ENCODE results near the gene TRMU.
"Not testable (repeated sequence)": the region's sequence is repeated elsewhere in the genome, so short reads cannot be mapped to it uniquely, and the experiment has no call there.

Gene TRMU

GRCh38 chr22:46390652-46391301 lies 55.3 kb downstream of the TRMU start:
- peak; percentile 43 for DNase-seq

- no peak for DNase-seq
Measured at GRCh38 chr22:46391486-46392136, 56.1 kb downstream of the TRMU start.

GRCh38 chr22:46392137-46392844 lies 56.8 kb downstream of the TRMU start:
- no peak for DNase-seq

GRCh38 chr22:46393873-46394272 lies 58.4 kb downstream of the TRMU start:
- no peak for DNase-seq

- DNase-seq: no peak
Measured at GRCh38 chr22:46394622-46395021, 59.1 kb downstream of the TRMU start.

GRCh38 chr22:46395145-46395544 lies 59.6 kb downstream of the TRMU start:
- DNase-seq: no peak

- not testable (repeated sequence) for DNase-seq
Measured at GRCh38 chr22:46397049-46397448, 61.5 kb downstream of the TRMU start.

- DNase-seq: no peak
Measured at GRCh38 chr22:46397514-46397913, 62.0 kb downstream of the TRMU start.

GRCh38 chr22:46397951-46398350 lies 62.4 kb downstream of the TRMU start:
- no peak for DNase-seq

GRCh38 chr22:46399251-46400024 lies 63.9 kb downstream of the TRMU start:
- no peak for DNase-seq

GRCh38 chr22:46401370-46401769 lies 65.9 kb downstream of the TRMU start:
- DNase-seq: no peak

- DNase-seq: no peak
Measured at GRCh38 chr22:46402505-46402904, 67.0 kb downstream of the TRMU start.

GRCh38 chr22:46403880-46404279 lies 68.4 kb downstream of the TRMU start:
- not testable (repeated sequence) for DNase-seq

GRCh38 chr22:46405901-46406300 lies 70.4 kb downstream of the TRMU start:
- no peak for DNase-seq

- DNase-seq: no peak
Measured at GRCh38 chr22:46406349-46406748, 70.8 kb downstream of the TRMU start.

GRCh38 chr22:46406791-46407190 lies 71.3 kb downstream of the TRMU start:
- DNase-seq: no peak
